AG08395 (cell line): ENCODE results near the gene PRKCQ.
"Not testable (repeated sequence)": the region's sequence is repeated elsewhere in the genome, so short reads cannot be mapped to it uniquely, and the experiment has no call there.

ENCODE experiments used
- DNase-seq: peaks from one replicate; pipeline ENCODE4 v3.0.0; 2012; ENCODE audit warnings: mixed read lengths, low spot score

PRKCQ gene

DNA sequence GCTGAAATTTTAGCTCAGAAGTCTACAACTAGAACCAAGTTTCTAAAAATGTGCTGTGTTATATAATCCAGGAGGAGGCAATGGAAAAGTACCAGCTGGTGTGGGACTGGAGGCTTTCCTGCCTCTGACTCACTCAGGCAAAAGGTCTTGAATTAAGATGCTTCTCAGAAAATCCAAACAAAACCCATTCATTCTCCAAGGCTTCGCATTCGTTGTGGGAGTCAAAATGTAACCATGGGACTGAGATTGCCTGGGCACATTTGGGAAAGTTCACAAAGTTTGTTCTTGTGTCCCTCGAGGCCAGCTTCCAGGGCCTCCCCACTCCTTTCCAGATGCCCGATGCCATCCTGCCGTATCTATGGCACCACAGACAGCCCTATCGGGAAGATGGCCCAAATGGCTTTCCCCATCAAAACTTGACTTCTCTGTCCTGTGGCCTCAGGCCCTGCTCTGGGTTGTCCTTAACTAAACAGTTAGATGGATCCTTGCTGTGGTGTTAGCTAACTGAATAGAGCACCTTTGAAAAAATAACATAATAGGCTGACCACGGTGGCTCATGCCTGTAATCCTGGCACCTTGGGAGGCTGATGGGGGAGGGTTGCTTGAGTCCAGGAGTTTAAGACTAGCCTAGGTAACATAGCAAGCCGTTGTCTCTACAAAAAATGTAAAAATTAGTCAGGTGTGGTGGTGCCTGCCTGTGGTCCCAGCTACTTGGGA, 196.8 kb downstream of the PRKCQ start:
- DNase-seq: peak; percentile 69

DNA sequence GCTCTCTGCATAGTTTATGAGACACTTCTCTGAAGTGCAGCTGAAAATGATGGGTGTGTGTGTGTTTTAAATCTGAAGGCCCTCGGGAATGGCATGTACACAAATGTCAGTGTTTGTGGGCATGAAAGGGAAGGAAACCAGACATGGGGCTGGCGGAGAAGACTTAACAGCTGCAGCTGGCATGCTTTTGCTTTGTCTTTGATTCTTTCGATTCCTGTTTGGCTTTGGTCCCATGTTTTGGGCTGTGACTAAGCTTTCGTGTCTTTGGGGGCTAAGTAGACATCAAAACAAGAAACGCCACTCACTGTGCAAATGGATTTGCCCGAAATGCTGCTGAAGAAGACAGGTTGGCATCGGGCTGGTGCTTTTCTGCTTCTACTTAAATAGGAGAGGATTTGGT, 198.0 kb downstream of the PRKCQ start:
- DNase-seq: peak; percentile 41

DNA sequence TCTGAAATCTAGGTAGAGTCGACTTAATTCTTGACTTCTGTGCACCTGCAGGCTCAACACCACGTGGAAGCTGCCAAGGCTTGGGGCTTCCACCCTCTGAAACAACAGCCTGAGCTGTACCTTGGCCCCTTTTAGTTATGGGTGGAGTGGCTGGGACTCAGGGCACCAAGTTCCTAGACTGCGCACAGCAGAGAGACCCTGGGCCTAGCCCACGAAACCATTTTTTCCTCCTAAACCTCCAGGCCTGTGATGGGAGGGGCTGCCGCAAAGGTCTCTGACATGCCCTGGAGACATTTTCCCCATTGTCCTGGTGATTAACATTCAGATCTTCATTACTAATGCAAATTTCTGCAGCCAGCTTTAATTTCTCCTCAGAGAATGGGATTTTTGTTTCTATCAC, 199.6 kb downstream of the PRKCQ start:
- not testable (repeated sequence) for DNase-seq

- DNase-seq: no peak
Observed at GRCh38 chr10:6379015-6379776, 200.9 kb downstream of the PRKCQ start.
